Mucosa of descending colon (tissue), 3 donors: ENCODE data around the gene MST1. TPM values are rescaled to one million over a fixed set of nuclear protein-coding genes. Genes with fewer than 3 reads are reported as not detected.

Experiments used
- ATAC-seq: fragments of 200-7000 bp; cut with Tn5 transposase; one replicate; pipeline ENCODE4 v1.9.1; 2020; ENCODE audit warnings: mild to moderate bottlenecking, moderate library complexity
- DNase-seq, 3 donors: peaks; one replicate each; pipeline ENCODE4 v3.0.0-alpha.2; 2020
- H3K36me3 ChIP-seq: fragments of 200-600 bp; one replicate; pipeline ENCODE4 v1.8.0; 2021; ENCODE audit warnings: low read depth, mild to moderate bottlenecking
- H3K4me1 ChIP-seq: fragments of 200-600 bp; one replicate; pipeline ENCODE4 v1.8.0; 2021; ENCODE audit warnings: low read depth, mild to moderate bottlenecking
- H3K4me3 ChIP-seq: fragments of 200-600 bp; one replicate; pipeline ENCODE4 v1.8.0; 2021; ENCODE audit warnings: mild to moderate bottlenecking
- H3K9me3 ChIP-seq: fragments of 200-600 bp; one replicate; pipeline ENCODE4 v1.8.0; 2021; ENCODE audit warnings: mild to moderate bottlenecking
- intact Hi-C, 2 donors: fragments of 100-400 bp; cut with DNase I in 1 of 2; cut with micrococcal nuclease in 1 of 2; formaldehyde crosslinking; loops; one replicate each; pipeline versions ENCODE4 v1.11.0 to v1.11.1; 2022; cut with DNase I, micrococcal nuclease
- total RNA-seq, 3 donors: library from RNA; stranded (reverse); fragmentation: NEBNext Ultra II Directional in 2 of 3; extraction: Animal tissue kit (Norgen Biotek cat#: 25700) in 2 of 3; gene quantifications; one replicate each; pipeline versions ENCODE4 v1.2.1 to v1.2.4, GENCODE V29; 2021 to 2023
- TF ChIP-seq, protein P1 (sequence below): fragments of 200-600 bp; IDR thresholded peaks from one replicate; pipeline ENCODE4 v1.8.0; 2022; ENCODE audit warnings: antibody characterized with exemption, mild to moderate bottlenecking
- donor health status: DM: no; HTN: no; CAD: no; lungs with moderate emphysema.
- donor health status: DM: no; HTN: no; CAD: no.
- donor health status: DM: no; HTN: yes; CAD: no.

The MST1 gene
- total RNA-seq, 3 donors from 2014 or later, result 16.8 to 55.9 (median 18.8) TPM

DNA sequence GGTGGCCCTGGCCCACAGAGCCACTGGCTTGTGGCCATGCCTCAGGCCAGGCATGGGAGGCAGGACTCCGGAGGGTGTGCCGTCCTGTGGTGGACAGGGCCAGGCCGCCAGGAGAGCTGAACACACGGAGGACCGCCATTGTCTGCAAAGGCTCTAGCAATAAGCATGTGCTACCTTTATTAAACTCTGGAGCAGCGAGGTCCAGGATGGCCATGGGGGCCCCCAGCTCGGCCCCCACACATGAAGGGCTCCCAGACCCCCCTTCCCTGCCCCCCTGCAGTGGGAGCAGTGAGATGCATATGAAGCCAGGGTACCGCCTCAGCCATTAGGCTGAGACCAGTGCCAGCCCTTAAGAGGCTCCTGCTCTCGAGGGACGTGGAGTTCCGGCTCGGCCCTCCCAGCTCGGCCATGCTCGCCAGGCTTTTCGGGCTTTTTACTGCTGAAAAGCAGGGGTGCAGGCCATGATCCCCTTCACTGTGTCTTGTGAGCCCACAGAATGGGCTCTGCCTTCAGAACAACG, 27.5 kb upstream of the MST1 start:
- intact Hi-C loops, result no loop called here
- no peak for DNase-seq
- H3K36me3 ChIP-seq, result no peaks in the 10 kb centered on the region
- TF ChIP-seq, protein P1, sequence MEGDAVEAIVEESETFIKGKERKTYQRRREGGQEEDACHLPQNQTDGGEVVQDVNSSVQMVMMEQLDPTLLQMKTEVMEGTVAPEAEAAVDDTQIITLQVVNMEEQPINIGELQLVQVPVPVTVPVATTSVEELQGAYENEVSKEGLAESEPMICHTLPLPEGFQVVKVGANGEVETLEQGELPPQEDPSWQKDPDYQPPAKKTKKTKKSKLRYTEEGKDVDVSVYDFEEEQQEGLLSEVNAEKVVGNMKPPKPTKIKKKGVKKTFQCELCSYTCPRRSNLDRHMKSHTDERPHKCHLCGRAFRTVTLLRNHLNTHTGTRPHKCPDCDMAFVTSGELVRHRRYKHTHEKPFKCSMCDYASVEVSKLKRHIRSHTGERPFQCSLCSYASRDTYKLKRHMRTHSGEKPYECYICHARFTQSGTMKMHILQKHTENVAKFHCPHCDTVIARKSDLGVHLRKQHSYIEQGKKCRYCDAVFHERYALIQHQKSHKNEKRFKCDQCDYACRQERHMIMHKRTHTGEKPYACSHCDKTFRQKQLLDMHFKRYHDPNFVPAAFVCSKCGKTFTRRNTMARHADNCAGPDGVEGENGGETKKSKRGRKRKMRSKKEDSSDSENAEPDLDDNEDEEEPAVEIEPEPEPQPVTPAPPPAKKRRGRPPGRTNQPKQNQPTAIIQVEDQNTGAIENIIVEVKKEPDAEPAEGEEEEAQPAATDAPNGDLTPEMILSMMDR, result no peak
- no peak overlapping the region for H3K4me3 ChIP-seq
- no peaks in the 10 kb centered on the region for H3K9me3 ChIP-seq
- no peak for ATAC-seq
- peaks cover 19% of the 10 kb centered on the region for H3K4me1 ChIP-seq

DNA sequence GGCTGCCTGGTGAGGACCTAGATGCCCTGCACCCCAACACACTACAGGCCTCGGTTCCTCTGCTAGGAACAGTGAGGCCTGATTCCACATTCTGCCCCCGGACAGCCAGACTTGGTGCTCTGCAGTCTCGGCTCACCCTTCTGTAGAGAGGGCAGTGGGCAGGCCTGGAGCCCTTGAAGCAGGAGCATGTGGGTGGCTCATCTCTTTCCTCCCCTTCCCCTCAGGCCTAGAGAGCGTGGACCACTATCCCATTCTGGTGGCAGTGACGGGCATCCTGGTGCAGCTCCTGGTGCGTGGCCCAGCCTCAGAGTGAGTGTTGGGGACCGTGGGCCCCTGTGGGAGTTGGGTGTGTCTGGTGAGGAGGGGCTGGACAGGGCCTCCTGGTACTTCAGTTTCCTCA, 26.9 kb upstream of the MST1 start:
- intact Hi-C loops, result no loop called here
- no peaks in the 10 kb centered on the region for H3K36me3 ChIP-seq

DNA sequence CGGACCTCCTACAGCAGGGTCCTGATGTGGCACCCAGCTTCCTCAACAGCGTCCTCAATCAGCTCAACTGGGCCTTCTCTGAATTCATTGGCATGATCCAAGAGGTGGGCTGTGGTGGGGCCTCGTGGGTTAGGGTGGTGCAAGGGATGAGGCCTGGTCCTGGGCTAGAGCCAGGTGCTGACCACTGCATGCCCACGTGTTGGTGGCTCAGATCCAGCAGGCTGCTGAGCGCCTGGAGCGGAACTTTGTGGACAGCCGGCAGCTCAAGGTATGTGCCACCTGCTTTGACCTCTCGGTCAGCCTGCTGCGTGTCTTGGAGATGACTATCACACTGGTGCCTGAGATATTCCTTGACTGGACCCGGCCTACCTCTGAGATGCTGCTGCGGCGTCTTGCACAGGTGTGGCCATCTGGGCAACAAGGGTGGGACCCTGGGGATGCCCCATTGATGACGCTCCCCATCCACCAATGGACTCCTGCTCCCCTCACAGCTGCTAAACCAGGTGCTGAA, 26.4 kb upstream of the MST1 start:
- Histone ChIP-seq H3K4me1 (peaks cover 19% of the 10 kb centered on the region), H3K4me3 (no peak overlapping the region), H3K36me3 (no peaks in the 10 kb centered on the region), H3K9me3 (no peaks in the 10 kb centered on the region)
- no peak for ATAC-seq
- intact Hi-C loops, result no loop called here
- DNase-seq, result no peak
- TF ChIP-seq, protein P1, result no peak

More for the DNA sequence above, 26.9 kb upstream of the MST1 start:
- DNase-seq, result no peak
- H3K4me3 ChIP-seq, result no peak overlapping the region
- H3K9me3 ChIP-seq, result no peaks in the 10 kb centered on the region
- no peak for ATAC-seq
- peaks cover 19% of the 10 kb centered on the region for H3K4me1 ChIP-seq
- TF ChIP-seq, protein P1, result no peak

DNA sequence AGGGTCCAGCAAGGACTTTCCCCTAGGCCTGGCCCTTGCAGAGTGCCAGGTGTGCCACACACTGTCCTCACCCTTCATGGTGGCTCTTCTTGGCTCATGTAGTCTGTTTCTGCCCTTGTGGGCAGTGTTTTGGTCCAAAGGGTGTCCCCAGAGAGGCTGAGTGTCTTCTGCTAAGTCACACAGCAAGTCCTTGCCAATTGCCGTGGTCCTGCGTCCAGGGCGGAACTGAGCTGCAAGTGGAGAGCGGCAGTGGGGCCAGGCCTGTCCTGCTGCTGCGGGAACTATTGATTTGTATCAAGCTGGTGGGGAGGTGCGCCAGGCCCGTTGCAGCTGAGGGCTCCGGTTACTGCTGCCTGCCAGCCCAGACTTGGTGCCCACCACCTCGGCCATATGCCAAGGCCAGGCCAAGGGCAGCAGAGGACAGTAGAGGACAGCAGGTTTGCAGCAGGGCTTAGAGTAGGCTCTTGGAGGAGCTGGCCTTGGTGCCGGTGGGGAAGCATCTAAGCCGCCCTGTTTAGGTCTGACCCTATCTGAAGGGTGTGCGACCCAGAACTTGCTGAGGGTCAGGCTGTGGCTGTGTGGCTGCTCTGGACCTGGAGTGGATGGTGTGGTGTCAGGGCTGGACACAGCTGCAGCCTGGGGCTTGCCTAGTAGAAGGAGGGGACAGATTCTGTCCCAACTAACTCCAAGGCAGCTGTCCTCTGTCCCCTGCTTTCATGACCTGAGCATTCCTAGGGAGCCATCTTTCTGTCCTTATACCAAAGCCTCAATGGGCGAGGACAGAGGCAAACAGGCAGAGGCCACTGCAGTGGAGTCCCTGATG, 25.7 kb upstream of the MST1 start:
- Histone ChIP-seq H3K4me1 (peaks cover 15% of the 10 kb centered on the region), H3K36me3 (no peaks in the 10 kb centered on the region), H3K9me3 (no peaks in the 10 kb centered on the region), H3K4me3 (no peak overlapping the region)
- DNase-seq (no peak), ATAC-seq (no peak)
- TF ChIP-seq, protein P1, result no peak
- intact Hi-C loops, result no loop called here

DNA sequence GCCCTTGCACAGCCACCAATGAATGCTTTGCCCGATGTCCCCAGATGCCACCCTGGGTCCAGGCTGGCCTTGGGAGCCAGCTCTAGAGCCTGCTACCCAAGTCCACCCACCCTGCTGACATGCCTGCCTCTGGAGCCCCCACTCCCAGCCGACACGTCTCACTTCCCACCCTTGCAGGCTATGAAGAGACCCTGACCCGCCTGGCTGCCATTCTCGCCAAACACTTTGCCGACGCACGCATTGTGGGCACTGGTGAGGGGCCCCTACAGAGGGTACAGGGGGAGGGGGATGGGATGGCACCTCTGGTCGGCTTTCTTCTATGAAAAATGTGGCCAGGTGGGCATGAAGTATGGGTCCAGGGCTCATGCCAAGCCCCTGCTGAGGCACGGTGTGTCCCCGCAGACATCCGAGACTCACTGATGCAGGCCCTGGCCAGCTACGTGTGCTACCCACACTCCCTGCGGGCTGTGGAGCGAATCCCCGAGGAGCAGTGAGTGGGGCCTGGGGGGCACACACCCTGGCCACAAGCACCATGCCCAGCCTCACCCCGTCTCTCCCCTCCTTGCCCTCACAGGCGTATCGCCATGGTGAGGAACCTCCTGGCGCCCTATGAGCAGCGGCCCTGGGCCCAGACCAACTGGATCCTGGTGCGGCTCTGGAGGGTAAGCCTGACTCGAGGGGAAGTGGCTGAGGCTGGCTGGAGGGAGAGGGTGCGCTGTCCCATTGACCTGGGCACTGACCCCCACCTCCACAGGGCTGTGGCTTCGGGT, 24.2 kb upstream of the MST1 start:
- Histone ChIP-seq H3K36me3 (no peaks in the 10 kb centered on the region), H3K9me3 (no peaks in the 10 kb centered on the region), H3K4me3 (no peak overlapping the region), H3K4me1 (peaks cover 4% of the 10 kb centered on the region)
- TF ChIP-seq, protein P1, result no peak
- no peak for DNase-seq
- no peak for ATAC-seq
- intact Hi-C loops, result no loop called here
